Prostate gland (tissue), 2 donors: ENCODE data around the gene PTPN14.

ENCODE experiments used
- POLR2A ChIP-seq: fragments of 450-650 bp; IDR thresholded peaks from one replicate; pipeline ENCODE4 v1.6.1; 2016; ENCODE audit warnings: antibody characterized with exemption, mild to moderate bottlenecking
- POLR2AphosphoS5 ChIP-seq: sonication (generic); formaldehyde crosslinking; IDR thresholded peaks from one replicate; pipeline ENCODE4 v1.6.1; 2017; ENCODE audit warnings: antibody characterized with exemption
- TF ChIP-seq, protein P1 (sequence below), 4 experiments: fragments of 200-600 bp in 2 of 4; fragments of 450-650 bp in 2 of 4; sonication (generic) in 2 of 4; IDR thresholded peaks; 1 replicate in 3 of 4; 2 replicates in 1 of 4; pipeline ENCODE4 v1.5.1; 2016 to 2019; ENCODE audit warnings: antibody characterized with exemption in 4 of 4, mild to moderate bottlenecking in 2 of 4, moderate library complexity in 2 of 4

DNA sequence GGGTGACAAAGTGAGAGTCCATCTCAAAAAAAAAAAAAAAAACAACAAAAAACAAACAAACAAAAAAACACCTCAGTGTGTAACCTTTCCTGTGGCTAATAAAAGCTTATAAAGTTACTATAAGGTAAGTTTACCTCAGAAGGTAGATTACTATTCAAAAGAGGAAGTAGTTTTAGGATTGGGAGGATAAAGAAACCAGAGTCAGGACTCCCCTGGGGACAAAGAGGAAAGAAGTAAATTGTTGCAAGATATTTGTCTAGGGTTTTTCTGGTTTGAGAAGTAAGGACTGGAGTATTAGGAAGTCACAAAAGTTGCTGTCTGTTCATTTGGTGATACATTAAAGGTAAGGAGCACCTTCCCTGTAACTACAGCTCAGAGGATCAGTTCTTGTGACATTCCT is 27.8 kb upstream of the PTPN14 start:
- TF ChIP-seq, protein P1, sequence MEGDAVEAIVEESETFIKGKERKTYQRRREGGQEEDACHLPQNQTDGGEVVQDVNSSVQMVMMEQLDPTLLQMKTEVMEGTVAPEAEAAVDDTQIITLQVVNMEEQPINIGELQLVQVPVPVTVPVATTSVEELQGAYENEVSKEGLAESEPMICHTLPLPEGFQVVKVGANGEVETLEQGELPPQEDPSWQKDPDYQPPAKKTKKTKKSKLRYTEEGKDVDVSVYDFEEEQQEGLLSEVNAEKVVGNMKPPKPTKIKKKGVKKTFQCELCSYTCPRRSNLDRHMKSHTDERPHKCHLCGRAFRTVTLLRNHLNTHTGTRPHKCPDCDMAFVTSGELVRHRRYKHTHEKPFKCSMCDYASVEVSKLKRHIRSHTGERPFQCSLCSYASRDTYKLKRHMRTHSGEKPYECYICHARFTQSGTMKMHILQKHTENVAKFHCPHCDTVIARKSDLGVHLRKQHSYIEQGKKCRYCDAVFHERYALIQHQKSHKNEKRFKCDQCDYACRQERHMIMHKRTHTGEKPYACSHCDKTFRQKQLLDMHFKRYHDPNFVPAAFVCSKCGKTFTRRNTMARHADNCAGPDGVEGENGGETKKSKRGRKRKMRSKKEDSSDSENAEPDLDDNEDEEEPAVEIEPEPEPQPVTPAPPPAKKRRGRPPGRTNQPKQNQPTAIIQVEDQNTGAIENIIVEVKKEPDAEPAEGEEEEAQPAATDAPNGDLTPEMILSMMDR (IDR thresholded peaks at IDR 0.05), result no peak
- TF ChIP-seq POLR2A (no peak), POLR2AphosphoS5 (no peak)
